NCI-H69 (cell line): ENCODE data around the gene CPXM2.
"Not testable (repeated sequence)": the region's sequence is repeated elsewhere in the genome, so short reads cannot be mapped to it uniquely, and the experiment has no call there.

Experiments used
- DNase-seq: peaks from one replicate; lab custom pipeline; 2025; lab: John Stamatoyannopoulos, UW

The CPXM2 gene

DNA sequence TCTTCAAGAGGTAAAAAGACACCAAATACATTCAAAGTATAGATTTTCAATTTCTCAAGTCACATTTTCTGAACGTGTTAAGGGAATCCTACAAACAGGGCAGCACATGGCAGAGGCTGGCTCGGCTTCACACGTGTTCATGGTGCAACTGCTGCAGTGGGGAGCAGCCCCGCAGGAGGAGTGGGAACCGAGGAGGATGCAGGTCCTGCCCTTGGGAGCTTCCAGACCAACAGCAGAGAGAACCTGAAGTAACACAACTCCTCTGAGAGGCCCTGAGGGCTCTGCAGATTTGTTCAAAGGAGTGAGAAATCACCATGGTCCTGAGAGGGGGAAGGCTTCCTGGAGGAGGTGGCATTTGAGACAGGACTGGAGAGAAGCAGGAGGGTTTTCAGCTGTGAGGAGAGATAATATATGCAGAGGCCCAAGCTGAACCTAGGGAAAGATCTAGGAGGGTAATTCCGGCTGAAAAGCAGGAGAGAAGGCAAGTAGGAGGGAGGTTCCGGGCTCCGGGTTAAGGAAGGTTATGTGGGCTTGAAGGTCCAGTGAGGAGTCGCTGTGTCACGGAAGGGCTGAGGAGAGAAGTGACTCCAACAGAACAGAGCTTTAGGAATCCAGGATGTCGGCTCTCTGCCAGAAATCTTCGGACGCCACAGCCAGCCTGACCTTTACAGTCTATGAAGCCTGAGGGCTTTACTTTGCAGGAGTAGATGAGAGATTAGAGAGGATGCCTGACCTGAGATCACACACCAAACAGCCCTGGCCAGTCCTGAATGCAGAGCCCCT, 148.0 kb downstream of the CPXM2 start:
- no peak for DNase-seq

DNA sequence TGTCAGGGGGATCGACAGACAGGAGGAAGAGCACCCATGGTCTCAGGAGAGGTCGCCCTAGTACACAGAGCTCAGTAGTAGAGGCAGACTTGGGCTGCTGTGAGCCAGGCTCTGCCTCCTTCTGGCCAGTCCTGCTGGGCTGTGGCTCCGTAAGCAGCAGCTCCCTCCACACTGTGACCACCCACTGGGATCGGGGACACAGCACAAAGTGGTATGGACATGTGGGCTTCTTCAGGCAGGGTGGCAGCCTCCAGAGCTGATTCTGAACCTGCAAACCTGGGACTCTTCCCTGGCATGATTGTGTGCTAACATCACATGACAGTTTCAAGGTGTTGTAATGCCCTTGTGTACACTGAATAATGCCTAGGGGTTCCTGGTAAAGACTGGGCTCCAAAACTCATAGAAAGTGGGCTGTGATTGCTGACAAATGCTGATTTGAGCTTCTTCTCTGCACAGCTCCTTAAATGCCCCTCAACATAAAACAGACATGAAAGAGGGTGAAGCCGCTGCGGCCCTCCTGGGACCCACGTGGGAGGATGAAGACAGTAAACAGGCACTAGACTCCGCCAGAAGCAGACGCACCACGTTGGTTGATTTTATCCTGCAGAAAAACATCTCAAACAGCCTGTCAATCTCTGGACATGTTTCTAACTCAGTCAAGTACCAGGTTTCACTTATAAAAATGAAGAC, 148.7 kb downstream of the CPXM2 start:
- no peak for DNase-seq

DNA sequence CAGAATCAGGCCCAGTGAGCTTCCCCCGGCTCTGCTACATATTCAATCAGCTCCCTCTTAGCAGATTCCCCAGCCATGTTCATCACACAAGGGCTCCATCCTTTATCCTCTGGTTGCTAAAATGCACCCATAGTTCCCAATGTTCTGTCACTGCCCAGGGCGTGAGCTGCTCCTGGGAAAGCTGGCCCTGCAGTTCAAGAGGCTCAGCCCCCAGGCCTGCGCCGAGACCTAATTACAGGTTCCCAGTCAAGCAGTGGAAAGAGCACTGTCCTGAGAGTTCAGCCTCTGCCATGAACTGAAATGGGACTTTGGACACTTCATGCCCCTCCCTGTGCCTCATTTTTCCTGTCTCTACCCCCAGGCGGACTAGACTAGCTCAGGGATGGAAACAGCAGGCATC, 149.9 kb downstream of the CPXM2 start:
- no peak for DNase-seq

DNA sequence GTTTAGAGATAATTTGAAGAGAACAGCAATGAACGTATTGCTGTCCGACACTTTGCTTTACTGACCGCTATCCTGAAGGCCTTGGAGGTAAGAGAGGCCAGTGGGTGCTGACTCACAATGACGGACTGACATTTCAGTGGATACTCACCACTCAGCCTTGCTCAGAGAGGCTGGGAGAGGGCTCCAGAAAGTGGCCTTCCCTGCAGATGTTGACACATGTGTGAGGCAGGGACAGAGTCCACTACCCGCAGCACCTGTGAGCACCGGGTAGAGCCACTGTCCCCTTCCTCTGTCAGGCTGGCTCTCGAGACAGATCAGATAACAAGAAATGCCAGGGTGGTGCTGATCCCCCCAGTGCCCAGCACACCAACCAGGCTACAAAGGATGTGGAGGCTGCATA, 150.5 kb downstream of the CPXM2 start:
- no peak for DNase-seq

DNA sequence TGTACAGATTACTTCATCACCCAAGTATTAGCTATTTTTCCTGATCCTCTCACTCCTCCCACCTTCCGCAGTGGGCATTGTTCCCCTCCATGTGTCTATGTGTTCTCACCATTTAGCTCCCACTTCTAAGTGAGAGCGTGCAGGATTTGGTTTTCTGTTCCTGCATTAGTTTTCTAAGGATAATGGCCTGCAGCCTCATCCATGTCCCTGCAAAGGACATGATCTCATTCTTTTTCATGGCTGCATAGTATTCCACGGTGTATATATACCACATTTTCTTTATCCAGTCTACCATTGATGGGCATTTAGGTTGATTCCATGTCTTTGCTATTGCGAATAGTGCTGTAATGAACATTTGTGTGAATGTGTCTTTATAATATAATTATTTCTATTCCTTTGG, 154.7 kb downstream of the CPXM2 start:
- not testable (repeated sequence) for DNase-seq

DNA sequence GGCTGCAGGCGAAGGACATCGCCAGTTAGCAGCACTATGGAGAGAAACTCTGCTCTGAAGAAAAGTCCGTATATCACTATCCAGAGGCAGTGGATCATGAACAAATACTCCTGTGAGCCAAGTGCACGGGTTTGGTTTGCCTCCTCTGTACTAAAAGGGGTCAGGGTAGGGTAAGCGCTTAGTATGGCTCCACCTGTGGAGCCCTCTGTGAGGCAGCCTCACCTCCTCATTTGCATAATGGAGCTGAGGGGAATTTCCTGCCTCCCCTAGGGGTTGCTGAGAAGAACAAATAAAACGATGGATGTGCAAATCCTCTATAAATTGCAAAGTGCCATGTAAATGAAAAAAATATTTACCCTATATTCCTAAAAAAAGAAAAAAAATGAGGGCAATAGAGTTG, 162.1 kb downstream of the CPXM2 start:
- no peak for DNase-seq

DNA sequence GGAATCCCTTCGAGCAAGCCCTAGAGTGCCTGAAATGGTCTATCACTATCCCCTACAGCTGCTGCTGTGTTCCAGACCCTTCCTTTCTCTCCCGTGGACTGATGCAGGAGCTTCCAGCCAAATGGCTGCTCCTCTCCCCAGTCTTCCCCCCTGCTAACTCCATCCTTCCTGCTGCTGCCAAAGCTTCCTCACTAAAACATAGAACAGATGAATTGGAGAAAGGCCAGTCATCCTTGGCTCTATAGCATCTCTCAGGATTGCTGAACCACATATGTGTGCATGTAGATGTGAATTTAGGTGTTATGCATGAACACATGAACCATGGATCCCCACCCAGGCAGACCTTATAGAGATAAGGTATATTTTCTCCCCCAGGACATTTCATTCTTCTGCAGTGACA, 164.8 kb downstream of the CPXM2 start:
- DNase-seq = no peak

DNA sequence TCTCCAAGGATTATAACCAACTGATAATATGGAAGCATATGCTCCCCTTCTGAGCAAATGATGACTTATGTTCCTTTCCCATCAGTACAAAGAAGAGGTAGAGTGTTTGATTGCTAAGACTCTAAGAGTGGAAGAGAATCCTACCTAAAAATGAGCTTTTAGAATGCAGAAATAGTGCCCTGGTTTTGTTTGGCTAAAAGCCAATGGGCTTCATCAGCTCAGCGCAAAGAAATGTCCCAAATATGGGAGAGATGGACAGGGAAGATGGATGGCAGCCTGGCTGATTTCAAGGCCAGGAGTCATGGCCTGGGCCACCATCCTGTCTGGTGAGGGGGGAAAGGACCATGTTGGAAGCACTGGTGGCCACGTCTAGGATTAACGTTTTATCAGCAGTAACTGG, 165.2 kb downstream of the CPXM2 start:
- no peak for DNase-seq

DNA sequence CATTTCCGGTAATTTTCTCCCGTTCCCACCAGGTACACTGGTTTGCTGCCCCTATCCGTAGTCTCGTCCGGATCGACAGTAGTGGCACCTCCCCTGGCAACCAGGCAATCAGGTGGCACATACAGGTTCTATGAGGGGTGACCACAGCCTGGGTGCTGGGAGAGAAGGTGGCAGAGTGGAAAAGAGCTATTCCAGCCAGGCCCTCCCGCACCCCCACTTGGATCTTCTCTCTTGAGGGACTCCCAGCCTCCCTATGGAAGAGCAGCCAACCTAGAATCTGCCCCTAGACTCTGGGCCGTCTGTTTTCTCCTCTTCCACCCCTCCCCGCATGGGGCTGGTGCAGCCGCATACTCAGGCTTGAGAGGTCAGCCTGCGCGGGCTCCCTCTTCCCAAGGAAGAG, 166.9 kb downstream of the CPXM2 start:
- DNase-seq = no peak

DNA sequence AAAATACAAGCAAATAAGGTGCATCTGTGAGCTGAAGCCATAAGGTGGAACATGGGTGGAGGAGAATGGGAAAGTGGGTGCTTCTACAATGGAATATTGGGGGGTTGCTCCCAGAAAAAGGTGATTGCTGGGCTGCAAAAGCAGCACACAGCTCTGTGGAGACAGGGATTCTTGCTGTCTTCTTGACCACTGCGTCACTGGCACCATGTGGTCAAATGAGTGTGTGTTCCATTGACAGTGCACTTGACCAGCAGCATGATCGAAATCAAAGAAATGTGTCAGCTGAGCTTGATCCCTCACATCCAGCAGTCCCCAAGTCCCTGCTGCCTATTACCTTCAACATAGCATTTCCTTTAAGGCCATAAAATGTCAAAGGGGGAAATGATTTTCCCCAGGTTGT, 169.3 kb downstream of the CPXM2 start:
- no peak for DNase-seq

DNA sequence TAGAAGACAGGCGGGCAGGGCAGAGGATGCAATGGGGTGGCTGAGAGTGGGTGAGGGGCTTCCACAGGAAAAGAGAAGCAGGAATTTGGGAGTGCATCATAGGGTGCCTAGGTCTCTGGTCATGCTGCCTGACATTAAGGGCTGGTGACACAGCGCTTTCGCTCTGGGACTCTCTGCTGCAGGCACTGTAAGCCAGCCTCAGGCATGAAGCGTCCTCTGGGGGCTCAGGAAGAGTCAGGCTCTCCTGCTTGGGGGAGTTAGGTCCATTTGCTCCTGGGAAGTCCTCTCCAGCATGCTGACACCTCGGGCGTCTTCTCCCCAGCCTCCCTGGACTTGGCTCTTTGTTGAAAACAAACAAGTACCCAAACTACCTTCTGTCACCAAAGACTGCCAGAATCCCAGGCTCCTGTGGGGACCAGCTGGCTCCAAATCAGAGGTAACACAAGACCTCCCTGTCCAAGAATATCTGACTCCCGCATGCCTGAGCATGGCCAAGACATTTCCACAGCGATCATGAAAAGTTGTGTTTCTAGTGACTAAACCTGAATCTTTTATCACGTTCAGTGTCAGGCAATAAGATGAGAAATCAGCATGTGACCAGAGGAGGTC, 170.1 kb downstream of the CPXM2 start:
- DNase-seq = no peak

DNA sequence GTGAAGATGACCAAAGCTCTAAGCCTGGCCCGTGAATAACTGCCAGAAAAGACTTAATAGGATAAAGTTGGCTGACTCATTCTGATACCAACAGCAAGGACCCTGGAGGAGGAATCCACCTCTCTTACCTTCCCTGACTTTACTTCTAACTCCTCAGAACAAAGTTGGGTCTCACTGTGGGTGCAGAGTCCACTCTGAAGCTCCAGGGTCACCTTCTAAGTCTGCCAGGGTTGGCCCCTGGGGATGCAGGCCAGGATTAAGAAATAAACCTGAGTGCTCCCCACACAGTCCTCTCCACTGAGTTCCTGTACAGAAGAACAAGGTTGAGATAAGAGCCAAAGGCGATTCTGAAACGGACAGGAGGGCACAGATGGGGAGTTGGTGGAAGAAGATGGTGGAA, 171.1 kb downstream of the CPXM2 start:
- no peak for DNase-seq

DNA sequence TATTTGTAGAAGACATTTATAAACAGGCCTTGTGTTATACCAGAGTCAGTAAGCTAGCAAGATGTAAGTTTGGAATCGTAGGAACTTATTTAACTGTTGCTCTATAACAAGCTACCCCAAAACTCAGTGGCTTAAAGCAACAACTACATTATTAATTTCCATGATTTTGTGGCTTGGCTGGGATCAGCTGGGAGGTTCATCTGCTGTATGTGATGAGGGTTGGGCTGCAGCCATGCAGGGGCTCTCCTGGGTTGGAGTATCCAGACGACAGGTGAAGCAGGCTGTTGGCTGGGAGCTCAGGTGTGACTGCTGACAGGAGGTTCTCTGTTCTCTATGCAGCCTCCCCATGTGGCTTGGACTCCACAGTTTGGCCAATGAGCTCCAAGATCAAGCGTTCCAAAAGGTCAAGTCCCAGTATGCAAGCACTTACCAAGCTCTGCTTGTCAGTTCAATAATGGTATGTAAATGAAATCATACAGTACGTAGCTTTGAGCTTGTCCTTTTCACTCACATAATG, 173.0 kb downstream of the CPXM2 start:
- DNase-seq = no peak

DNA sequence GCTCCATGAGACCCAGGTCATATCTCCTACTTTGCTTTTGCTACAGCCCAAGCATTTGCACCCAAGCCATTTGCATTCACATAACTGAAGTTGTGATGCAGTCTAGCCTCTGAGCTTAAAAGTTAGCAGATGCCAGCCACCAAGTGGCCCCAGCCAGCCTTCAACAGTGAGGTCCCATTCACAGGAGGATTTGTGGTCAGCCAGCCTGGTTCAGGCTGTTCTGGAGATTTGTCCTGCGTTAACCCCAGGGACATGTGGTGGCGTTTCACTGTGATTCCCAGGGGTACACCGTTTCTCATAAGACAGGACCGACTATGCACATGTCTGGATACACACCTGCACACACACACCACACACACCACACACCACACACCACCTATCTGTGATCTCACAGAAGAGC, 174.3 kb downstream of the CPXM2 start:
- DNase-seq = no peak

DNA sequence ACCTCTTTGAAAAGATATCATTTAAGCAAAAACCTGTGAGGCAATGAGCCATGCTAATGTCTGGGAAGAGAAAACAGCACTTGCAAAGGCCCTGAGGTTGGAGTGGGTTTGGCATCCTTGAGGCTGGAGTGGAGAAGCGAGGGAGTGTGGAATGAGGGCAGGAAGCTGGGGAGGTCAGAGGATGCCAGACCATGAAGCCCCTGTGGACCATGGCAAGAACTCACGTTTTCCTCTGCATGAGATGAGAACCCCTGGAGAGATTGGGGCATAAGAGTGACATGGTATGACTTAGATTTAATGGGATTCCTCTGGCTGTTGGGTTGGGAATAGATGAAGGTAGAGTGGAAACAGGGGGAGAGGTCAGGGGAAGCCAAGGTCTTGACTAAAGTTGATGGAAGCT, 176.1 kb downstream of the CPXM2 start:
- DNase-seq = no peak

DNA sequence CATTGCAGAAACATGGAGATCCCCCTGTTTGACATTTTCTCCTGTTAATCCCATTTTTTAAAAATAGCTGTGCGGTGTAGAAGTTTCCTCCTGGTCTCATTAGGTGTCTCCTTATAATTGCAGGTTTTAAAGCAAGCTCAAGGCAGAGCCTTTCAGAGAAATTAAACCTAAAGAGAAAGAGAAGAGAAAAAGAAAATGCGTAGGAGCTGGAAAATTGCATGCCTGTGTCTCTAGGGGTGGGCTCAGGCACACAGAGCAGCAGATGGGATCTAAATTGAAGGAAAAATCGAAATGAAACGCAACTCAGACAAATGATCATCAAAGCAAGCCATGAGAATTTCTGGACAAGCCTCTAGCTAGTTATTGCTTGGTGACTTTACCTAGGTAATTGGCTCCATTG, 185.4 kb downstream of the CPXM2 start:
- no peak for DNase-seq

DNA sequence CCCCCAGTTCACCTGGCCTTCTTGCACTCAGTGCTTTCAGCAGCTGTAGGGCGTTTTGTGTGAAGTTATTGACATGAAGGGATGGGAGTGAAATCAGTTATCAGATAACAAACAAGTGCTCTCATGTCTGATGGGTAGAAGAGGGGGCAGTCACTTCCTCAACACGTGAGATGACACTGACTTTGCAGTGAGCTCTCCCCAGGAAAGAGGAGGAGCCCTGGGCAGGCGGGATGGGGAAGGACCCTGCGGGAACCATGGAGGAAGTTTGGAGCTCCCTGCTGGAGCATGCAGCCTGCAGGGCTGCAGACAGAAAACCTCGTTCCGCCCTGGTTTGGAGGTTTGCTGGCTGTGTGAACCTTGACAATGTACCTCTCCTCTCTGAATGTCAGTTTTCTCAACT, 186.8 kb downstream of the CPXM2 start:
- DNase-seq = peak; percentile 0

DNA sequence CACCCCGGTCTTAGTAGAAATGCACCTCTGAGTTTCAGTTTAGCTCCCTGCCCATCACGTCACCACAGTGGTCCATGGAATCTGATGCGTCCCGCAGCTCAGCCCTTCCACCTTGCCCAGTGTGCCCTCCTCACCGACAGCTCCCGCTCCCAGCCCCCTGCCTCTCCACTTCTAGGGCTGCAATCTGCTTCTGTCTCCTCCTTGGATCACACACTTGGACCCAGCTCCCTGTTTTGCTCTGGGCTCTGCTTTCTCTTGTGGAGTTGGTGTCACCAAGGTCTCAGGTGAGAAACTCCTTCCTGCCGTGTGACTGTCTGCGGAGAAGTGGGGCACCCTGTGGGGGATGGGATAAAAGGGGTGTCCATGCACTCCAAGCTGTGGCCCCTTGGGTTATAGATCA, 187.5 kb downstream of the CPXM2 start:
- DNase-seq = no peak

DNA sequence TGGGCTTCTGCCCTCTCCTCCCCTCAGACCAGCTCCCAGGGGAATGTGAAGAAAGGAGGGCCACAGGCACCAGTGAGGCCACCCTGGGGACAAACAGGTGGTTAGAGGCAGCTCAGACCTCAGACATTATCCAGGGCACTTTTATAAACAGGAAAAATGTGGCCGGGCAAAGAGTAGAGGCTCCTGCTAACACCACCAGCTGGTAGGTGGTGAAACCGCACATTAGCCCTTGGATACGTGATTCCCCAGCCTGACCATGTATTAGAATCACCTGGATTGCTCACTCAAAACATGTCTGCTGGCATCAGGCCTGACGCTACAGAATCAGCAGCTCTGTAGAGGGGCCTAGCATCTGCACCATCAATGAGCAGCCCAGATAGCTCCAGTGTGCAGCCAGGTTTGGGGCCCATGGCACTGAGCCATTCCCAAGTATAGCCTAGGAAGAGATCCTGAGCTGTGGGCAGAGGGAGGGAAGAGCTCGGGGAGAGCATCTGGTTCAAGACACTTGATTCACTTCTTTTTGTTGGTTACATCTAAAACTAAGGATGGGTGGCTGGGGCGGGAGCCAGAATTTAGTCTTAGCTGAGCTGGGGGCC, 188.3 kb downstream of the CPXM2 start:
- no peak for DNase-seq
